Activated T-helper 9 cell treated with anti-CD3 and anti-CD28 coated beads, Interleukin-2, amount 50 U/mL, for 16 hours (primary cell): Measurements from ENCODE around the gene DOCK9.

ENCODE experiments used
- DNase-seq: peaks from one replicate; pipeline ENCODE4 v3.0.0-alpha.2; 2020; ENCODE audit warnings: low read depth

DOCK9 gene

DNA sequence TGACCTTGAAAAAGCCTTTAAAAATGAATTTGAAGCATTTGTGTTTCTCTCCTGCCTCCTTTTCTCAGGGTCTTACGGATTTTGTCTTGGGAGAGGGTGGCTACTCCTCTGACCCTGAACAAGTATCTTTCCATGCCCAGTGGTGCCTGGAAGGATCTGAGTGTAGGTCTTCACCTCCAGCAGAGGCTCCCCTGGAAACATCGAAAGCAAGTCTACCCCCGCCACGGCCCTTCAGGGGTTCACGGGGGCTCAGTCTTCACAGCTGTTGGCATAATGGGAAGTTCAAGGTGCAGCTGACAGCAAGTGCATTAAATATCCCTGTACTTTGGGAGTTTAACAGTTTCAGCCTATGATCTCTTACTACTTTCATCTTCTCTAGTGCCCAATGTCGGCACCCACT lies 182.6 kb downstream of the DOCK9 start:
- no peak for DNase-seq

DNA sequence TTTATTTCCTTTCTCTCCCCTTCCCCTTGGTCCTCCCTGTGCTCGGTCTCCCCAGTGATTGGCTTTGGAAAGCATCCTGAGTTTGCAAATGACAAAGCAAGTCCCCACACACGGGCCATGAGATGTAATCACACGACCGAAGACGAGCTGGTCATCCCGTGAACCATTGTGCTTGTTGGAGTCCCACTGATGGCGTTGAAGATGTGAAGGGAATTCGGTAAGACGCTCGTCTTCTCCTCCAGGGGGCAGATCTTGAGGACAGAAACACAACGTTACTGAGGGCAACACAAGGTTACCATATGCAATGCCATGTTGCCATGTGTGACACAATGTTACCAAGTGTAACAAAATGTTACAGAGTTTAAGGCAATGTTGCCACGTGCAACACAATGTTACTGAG lies 183.4 kb downstream of the DOCK9 start:
- no peak for DNase-seq

DNA sequence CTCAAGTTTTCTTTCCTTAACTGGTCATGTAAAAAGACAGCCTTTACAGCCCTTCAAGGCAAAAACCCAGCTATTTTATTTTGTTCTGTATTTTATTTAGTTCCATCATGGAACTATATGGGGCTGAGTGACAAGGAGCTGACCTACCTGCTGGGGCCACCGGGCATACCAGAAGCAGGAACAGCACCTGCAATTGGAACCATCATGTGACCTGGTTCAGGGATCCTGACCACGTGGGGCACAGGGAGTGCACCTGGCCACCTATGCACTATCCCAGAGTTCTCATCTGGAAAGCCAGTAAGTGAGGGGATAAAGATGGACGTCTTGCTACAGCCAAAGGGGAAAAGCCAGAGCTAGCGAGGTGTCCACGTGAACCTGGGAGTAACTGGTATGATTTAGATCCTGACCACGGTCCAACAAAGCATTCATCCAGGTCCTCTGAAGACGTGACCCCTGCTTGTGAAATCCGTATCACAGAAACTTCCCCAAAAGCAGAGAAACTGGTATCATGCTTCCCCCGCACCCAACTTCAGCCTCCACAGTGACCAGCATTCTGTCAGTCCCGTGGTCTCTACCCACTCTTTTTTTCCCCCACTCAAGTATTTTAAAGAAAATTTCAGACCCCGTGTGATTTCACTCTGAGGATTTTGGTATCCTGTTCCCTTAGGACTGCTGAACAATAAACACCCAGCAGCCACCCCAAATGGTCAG lies 184.9 kb downstream of the DOCK9 start:
- no peak for DNase-seq

DNA sequence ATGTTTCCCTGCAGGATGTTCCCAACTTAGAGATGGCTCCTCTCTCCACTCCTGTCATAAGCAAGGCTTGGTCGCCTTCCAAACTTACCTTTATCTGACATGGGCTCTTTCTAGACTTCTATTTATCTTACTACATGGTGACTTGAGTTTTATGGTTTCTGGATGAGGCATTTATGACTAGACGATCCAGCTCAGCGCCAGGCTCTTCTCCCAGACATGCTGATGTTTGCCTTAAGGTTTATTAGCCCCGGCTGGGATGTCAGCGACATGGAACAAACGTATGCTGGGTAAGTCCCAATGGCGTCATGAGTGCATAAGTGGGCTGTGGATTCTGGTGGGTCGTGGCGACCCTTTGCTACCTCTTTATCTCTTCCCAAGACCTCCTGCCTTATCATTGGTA lies 185.5 kb downstream of the DOCK9 start:
- no peak for DNase-seq

DNA sequence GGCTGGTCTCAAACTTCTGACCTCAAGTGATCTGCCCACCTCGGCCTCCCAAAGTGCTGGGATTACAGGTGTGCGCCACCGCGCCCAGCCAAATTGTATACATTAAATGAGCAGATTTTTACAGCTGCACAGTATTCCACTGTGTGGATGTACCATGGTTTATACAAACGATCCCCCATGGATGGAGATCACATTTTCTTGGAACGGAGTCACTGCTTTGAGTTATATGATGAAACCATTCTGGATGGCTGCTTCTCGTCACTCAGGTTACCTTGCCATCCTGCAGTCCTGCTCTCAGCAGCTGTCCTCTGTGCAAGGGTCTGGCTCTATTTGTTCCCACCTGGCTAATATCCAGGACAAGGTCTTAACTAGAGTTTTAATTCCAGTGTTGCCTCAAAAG lies 186.3 kb downstream of the DOCK9 start:
- no peak for DNase-seq

DNA sequence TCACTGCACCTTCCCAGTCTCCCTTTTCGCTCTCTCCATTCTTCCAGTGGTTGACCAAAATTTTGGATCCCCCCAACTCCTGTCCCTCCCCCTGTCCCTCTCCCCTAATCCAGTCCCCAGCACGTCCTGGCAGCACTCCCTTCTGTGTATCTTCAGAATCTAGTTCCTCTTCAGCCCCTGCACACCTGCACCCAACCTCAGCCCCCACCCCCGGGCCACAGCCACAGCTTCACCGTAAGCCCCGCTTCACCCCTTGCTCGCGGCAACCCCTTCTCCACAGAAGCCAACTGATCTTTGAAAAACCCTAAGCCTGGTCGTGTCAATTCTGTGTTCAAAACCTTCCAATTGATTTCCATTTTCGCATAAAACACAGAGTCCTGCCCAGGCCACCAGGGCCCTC lies 189.9 kb downstream of the DOCK9 start:
- no peak for DNase-seq

DNA sequence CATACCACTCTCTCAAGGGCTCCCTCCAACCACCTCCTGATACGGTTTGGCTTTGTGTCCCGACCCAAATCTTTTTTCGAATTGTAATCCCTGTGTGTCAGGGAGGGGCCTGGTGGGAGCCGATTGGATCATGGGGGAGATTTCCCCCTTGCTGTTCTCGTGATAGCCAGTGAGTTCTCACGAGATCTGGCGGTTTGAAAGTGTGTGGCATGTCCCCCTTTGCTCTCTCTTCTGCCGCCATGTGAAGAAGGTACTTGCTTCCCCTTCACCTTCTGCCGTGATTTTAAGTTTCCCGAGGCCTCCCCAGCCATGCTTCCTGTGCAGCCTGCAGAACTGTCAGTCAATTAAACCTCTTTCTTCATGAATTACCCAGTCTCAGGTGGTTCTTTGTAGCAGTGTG lies 190.7 kb downstream of the DOCK9 start:
- no peak for DNase-seq

DNA sequence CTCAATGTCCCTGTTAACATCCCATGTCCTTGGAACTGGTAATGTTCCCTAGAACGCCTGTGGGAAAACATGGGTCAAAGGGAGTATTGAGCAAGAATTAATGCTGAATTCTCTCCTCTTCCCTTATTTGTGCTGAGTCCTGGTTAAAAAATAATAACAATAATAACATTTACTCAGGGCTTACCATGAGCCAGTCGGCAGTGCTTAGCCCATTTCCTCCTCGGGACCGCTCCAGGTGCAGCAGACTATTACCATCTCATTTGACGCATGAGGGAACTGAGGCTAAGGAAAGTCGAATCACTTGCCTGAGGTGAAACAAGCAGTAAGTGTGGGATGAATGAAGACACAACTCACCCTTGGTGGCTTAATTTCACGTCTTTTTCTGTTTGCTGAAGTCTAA lies 191.8 kb downstream of the DOCK9 start:
- DNase-seq = no peak

DNA sequence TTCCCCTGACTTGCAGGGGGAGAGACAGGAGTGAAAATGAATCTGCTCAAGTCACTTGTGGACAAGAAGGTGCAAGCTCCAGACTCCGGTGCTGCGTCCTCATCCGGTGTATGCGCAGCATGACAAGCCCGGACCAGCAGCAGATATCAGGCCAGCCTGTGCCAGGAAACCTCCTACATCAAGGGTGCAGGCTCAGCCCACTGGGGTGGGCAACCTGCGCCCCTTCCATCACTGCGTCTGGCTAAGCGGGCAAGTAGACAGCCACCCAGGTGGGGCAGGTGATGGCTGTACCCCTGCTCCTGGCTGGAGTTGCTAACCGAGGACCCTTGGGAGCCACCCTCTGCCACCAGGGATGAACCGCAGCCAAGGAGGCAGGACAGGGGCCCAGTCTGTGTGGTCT lies 192.5 kb downstream of the DOCK9 start:
- no peak for DNase-seq

DNA sequence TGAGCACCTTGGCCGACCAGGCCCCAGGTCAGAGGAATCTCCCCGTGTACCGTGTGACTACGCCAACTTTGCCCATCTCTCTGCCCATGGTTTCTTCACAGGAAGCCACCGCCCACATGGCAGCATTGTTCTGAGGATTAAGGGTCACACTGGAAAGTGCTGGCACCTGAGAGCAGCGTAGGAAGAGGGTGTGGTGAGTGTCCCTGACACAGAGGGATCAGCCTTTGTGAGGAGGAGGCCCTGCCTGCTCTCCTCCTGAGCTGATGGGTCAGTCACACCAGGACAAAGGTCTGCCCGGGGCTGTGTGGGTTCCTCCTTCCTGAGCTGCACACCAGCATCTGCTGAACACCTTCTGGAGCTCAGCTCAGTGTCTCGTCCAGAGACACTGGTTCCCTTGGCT lies 193.2 kb downstream of the DOCK9 start:
- no peak for DNase-seq

DNA sequence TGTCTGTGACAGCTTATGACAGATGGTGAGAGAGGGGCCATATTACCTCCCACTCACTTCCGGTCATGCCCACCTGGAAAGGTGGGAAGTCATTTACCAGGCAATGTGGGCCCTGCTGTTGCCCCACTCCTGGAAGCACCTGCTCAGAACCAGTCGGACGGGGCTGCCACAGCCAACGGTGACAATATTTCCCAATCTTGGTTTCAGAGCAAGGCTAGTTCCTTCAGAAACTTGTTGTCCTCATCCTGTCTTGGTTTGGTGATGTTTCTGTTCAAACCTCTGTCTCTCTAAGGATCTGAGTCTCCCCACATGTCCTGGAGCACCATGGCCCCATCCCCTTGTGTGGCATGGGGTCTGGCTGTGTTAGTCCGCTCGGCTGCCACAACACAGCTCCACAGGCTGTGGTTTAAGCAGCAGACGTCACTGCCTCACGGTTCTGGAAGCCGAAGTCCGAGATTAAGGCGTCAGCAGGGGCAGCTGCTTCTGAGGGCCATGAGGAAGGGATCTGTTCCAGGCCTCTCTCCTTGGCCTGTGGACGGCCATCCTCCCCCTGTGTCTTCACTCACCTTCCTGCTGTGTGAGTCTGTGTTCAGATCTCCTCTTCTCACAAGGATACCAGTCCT lies 193.9 kb downstream of the DOCK9 start:
- DNase-seq = no peak

DNA sequence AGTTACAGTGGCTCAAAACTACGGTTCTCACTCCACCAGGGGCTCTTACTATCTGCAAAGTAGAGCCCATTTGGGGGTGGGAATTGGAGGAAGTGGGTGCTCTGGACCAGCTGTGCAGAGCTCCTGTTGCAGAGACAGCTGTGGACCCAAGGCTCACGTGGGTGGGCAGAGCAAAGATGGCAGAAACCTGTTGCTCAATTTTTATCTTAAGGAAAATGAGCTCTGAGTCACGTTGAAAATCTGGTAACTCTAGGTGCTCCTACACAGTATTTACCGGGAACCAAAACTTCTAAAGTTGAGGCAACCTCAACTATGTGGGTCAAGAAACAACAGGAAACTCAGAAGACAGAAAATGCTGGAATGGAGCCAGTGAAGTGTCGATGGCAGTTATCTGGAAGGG lies 195.2 kb downstream of the DOCK9 start:
- no peak for DNase-seq

DNA sequence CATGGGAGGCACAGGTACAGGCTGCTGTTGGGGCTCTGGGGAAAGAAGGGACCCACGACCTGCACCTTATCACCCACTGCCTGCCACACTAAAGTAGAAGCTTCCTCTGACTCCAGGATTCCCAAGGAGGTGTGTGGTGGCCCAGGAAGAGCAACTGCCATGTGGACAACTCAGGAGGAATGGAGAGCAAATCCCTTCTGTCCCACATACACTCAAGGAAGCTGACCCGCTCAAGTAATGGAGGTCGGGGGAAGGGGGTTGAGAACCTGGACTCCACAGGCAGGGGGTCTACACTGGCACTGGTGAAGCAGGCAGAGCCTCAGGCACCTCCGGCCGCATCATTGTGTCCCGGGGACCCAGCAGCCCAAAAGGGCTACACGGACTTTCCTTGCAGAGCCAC lies 196.0 kb downstream of the DOCK9 start:
- DNase-seq = no peak

DNA sequence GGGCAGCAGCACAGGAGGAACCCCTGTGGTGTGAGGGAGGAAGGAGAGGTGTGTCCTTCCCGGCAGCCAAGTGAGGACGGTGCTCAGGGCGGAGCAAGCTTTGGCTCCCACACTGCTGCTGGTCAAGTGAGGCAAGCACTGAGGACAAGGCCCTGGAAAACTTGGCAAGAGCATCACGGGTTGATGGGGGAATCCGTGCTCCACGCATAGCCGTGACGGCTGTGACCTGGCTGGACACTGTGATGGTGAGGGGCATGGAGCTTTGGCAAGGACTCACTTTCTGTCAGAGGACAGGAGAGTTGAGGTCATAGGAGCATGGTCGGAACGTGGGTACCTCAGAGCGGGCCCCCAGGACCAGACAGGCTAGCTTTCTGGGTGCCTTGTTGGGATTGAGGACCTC lies 196.4 kb downstream of the DOCK9 start:
- DNase-seq = no peak

DNA sequence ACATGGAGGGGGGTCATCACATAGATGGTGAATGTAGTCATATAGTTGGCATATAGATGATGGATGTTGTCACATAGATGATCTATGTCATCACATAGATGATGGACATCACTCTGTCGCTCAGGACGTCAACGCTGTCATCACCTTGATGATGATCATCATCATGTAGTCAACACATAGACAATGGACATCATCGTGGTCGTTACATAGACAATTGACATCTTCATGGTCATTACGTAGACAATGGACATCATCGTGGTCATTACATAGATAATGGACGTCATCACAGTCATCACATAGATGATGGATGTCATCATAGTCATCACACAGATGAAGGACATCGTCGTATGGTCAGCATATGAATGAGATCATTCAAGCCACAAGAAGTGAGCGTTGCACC lies 196.8 kb downstream of the DOCK9 start:
- no peak for DNase-seq

DNA sequence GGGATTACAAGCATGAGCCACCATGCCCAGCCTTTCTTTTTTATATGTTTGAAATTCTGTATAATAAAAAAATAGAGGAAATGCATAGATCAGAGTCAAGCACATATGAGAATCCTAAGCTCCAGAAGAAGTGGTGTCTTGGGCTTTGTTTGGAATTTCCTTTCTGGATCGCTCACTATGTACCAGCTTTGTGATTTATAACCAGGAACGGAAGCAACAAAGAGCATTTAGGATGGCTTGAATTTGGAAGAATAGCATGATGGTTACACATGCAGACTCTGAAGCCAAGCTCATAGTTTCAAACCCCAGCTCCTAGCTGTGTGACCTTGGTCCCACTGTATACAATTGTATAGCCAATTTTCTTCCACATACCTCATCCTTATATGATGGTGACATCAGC lies 197.4 kb downstream of the DOCK9 start:
- DNase-seq = no peak

DNA sequence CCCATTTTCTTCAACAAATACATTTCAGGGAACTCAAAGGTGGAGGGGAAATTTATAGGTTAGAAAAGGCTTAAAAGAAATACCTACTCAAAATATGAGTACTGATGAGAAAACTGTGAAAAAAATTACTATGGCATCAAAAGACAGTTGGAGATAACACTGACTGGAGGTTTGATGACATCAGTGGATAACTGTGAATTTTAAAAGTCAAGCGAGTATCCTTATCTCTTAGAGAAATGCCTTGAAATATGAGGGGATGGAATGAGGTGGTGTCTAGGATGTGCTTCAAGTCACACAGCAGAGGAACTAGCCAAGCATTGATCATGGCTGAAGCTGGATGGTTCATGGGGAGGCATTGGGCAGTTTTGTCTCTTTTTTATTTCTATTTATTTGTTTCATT lies 198.2 kb downstream of the DOCK9 start:
- DNase-seq = no peak

DNA sequence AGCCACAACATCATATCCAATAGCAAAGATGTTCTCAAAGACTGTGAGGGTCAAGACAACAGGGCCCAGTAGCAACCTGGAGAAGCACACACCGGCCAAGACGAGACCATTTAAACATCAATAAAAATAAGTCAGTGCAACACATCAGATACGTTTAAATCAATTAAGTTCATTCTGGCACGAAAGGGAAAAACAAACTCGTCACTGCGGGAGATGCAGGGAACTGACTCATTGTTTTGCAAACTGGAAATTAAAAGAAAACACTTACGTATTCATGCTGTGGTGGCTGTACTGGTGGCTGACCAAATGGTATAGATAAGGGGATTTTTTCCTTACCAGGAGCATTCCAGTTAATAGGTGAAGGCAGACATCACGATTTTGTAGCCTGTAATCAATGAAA lies 199.1 kb downstream of the DOCK9 start:
- no peak for DNase-seq

DNA sequence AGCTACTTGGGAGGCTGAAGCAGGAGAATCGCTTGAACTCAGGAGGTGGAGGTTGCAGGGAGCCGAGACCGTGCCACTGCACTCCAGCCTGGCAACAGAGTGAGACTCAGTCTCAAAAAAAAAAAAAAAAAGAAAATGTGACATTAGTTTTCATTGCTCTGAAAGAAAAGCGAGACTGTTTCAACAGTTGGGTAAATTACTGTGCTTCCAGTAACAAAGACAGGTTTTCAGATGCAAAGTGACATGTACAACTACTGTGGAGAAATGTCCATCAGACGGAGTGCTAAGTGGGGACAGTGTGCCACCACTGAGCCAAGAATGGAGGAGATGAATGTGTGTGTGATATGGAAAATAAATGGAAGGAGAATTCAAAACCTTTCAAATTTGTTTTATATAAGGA lies 201.2 kb downstream of the DOCK9 start:
- no peak for DNase-seq

DNA sequence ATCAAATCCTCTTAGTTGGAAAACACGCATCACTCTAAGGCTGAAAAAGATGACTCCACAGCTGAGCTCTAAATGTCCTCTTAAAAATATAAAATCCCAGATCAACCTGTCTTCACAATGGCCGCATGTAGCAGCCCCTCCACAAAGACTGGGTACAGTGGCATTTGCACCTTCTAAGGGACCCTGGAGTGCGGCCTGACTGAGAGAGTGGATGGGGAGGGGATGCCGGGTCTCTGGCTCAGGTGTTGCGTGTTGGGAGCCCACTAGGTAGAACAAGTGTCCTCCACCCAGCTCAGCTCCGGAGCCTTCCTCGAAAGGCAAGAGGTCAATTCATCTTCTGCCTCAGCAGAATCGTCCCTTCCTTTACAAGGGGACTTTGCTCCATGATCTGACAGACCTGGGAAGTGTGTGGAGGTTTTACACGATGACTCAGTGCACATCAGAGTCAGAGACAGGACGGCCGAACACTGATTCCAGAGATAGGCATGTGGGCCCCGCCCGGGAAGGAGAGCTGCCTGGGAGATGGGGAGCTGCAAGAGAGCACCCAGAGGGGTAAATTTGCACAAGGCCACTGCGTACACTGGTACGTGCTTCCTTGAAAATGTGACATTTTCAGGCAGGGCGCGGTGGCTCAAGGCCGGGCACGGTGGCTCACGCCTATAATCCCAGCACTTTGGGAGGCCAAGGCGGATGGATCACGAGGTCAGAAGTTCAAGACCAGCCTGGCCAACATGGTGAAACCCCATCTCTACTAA lies 201.8 kb downstream of the DOCK9 start:
- no peak for DNase-seq

DNA sequence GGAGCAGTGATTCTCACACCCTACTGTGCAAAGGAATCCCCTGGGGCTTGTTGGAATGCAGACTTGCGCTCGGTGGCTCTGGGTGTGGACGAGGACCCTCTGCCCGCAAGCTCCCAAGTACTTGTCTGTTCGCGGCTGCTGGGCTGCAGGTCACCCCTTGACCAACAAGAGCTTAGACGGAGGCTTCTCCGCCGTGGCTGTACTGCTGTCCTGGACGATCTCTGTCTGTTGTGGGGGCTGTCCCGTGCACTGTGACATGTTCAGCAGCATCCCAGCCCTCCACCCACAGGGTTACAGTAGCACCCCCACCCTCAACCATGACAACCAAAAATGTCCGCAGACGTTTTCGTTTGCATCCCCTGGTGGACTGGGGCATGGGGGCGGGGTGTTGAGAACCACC lies 202.5 kb downstream of the DOCK9 start:
- no peak for DNase-seq

DNA sequence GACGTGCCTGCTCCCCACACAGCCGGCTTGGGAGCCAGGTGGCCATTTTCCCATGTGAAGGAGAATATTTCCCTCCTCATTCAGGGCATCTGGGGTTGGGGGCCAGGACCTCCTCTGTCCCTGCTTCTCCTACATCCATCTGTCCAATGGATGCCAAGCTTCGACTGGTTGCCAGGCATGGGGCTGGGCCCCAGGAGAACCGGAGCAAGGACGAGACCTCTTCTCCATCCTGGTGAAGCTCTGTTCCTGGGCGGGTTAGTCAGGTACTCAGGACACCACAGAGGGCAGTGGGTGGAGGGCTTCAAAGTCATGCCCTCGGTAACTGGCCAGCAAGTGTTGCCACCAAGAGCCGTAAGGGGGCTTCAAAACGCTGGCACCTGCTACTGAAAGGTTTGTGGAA lies 203.1 kb downstream of the DOCK9 start:
- DNase-seq = no peak

DNA sequence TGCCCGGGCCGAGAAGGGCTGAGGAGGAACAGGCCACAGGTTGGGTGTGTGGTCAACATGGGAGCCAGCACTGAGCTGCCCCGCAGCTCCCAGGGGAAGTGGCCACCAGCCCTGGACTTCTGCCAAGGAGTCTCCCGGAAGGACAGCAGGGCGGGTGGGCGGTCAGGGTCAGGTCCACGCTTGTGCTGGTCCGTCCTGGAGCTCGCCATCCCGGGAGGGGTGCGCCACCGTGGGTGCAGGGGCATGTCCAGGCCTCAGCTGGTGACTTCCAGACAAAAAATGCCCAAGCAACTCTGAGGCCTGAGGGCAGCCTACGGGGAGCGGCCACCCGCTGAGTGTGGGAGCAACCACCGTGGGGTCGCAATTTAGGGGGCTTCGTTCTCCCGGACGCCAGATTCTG lies 203.9 kb downstream of the DOCK9 start:
- no peak for DNase-seq
